Mucosa of stomach (tissue), 1 donor: ENCODE data around the gene ZNF516.

Experiments
- H3K27me3 ChIP-seq: one replicate; pipeline ENCODE4 v1.7.0; 2013; ENCODE audit warnings: mild to moderate bottlenecking, low read length; ENCODE audit not compliant: control insufficient read depth, insufficient read depth
- H3K36me3 ChIP-seq: one replicate; pipeline ENCODE4 v1.7.0; 2013; ENCODE audit warnings: low read length; ENCODE audit not compliant: control insufficient read depth, insufficient read depth
- H3K4me1 ChIP-seq: one replicate; pipeline ENCODE4 v1.7.0; 2013; ENCODE audit warnings: mild to moderate bottlenecking, low read length; ENCODE audit not compliant: control insufficient read depth, insufficient read depth
- H3K4me3 ChIP-seq: one replicate; pipeline ENCODE4 v1.7.0; 2013; ENCODE audit warnings: low read length
- H3K9ac ChIP-seq: one replicate; pipeline ENCODE4 v1.7.0; 2013; ENCODE audit warnings: mild to moderate bottlenecking, low read length, moderate library complexity
- H3K9me3 ChIP-seq: one replicate; pipeline ENCODE4 v1.7.0; 2013; ENCODE audit warnings: mild to moderate bottlenecking, low read length, moderate library complexity; ENCODE audit not compliant: control insufficient read depth
- donor health status: Pancreatic carcinoma.

Gene ZNF516

DNA sequence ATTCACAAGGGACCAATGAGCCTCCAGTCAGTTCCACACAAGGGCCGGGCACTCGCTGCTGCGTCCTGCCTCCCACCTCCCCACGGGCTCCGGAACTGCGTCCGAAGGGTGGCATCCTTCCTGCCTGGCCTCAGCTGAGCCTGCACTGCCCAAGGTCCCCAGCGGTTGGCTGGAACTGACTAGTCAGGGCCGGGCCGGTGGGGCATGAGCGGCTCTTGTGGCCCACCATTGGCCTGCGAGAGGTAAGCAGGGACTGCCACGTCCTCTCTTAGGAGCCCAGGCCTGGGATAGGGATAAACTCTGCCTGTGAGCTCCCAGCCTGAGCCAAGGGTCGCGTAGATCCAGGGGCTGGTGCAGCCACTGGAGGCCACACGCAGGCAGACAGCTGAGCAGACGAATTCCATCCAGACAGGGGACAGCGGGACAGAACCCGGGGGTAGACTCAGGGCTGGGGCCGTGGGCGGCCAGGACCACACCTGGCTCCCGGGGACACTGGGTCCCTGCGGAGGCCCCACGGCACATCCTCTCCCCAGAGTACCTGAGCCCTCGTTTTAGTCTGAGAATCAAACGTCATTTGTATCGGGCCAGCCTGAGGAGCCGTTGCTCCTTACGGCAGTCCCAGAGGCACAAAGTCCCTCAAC lies 148.4 kb downstream of the ZNF516 start:
- H3K9me3 ChIP-seq: no peaks in the 10 kb centered on the region
- H3K4me1 ChIP-seq: peaks cover 13% of the 10 kb centered on the region
- H3K27me3 ChIP-seq: peaks cover 5% of the 10 kb centered on the region
- no peak overlapping the region for H3K4me3 ChIP-seq
- H3K36me3 ChIP-seq: no peaks in the 10 kb centered on the region
- no peak overlapping the region for H3K9ac ChIP-seq

- H3K9ac ChIP-seq: no peak overlapping the region
- peaks cover 13% of the 10 kb centered on the region for H3K4me1 ChIP-seq
- peaks cover 5% of the 10 kb centered on the region for H3K27me3 ChIP-seq
- no peak overlapping the region for H3K4me3 ChIP-seq
- H3K9me3 ChIP-seq: no peaks in the 10 kb centered on the region
- H3K36me3 ChIP-seq: no peaks in the 10 kb centered on the region
Observed at GRCh38 chr18:76345901-76346300, 149.1 kb downstream of the ZNF516 start.

DNA sequence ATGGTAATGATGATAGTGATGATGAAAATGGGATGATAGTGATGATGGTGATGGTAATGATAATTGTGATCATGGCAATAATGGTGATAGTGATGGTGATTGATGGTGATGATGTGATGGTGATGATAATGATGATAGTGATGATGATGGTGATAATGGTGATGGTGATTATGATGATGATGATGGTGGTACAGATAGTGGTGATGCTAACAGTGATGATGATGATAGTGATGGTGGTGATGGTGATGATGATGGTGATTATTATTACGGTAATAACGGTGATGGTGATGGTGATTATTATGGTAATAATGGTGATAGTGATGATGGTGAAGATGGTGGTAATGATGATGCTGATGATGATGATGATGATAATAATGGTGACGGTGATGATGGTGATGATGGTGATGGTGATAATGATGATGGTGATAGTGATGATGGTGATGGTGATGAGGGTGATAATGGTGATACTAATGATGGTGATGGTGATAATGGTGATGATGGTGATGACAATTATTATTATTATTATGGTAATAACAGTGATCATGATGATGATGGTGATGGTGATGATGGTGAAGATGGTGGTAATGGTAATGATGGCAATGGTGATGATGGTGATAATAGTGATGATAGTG lies 151.0 kb downstream of the ZNF516 start:
- Histone ChIP-seq H3K27me3 (peaks cover 5% of the 10 kb centered on the region), H3K36me3 (no peaks in the 10 kb centered on the region), H3K9me3 (no peaks in the 10 kb centered on the region), H3K9ac (no peak overlapping the region), H3K4me1 (peaks cover 13% of the 10 kb centered on the region), H3K4me3 (no peak overlapping the region)

DNA sequence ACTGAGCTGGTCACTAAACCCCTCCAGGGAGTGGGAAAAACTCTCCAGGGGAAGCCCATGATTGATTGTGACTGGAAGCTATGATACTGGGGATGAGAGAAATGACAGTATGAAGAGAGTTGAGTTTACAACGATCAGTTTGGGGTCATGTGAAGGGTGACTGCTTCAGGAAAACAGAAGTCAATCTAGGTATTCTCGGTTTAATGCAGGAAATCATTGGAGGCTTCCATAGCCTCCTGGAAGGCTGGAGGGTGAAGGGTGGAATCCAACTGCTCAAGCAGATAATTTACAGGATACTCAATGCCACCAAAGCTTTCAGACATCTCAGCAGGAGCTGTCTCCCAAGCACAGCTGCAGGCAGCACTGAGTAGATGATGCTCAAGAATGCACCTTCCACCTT lies 154.6 kb downstream of the ZNF516 start:
- Histone ChIP-seq H3K4me1 (no peaks in the 10 kb centered on the region), H3K9ac (no peak overlapping the region), H3K9me3 (no peaks in the 10 kb centered on the region), H3K36me3 (no peaks in the 10 kb centered on the region), H3K27me3 (no peaks in the 10 kb centered on the region), H3K4me3 (no peak overlapping the region)

GRCh38 chr18:76339246-76339620 lies 155.8 kb downstream of the ZNF516 start:
- no peak overlapping the region for H3K4me3 ChIP-seq
- no peaks in the 10 kb centered on the region for H3K36me3 ChIP-seq
- H3K9me3 ChIP-seq: no peaks in the 10 kb centered on the region
- H3K9ac ChIP-seq: no peak overlapping the region
- no peaks in the 10 kb centered on the region for H3K27me3 ChIP-seq
- H3K4me1 ChIP-seq: no peaks in the 10 kb centered on the region

DNA sequence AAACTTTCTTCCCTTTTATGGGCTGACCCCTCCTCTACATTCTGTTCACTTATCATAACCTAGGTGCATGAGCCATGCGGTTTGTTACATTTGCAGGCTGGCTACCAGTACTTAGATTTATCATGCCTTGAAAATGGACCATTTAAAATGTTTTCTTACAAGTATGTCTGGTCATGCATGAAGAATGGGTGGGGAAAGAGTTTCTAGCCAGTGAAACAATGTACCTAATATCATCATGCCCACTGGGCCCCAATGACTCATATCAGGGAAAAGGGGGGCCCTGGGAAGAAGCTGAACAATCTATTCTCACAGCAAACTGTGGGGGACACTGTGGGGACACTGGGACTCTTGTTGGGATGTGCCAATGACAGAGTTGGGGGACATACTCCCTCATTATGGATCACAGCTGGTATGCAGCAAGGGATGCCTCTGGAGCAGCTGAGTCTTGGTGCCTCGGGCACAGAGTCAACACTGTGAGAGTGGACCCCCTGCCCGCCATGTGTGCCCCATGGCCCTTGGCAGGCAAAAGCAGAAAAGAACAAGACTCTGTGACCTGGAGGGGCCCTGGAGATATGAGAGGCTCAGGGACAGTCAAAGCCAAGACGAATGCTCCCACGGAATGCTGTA lies 156.3 kb downstream of the ZNF516 start:
- no peaks in the 10 kb centered on the region for H3K9me3 ChIP-seq
- H3K9ac ChIP-seq: no peak overlapping the region
- H3K4me3 ChIP-seq: no peak overlapping the region
- H3K36me3 ChIP-seq: no peaks in the 10 kb centered on the region
- no peaks in the 10 kb centered on the region for H3K27me3 ChIP-seq
- no peaks in the 10 kb centered on the region for H3K4me1 ChIP-seq

GRCh38 chr18:76338088-76338487 lies 157.0 kb downstream of the ZNF516 start:
- H3K27me3 ChIP-seq: no peaks in the 10 kb centered on the region
- H3K4me1 ChIP-seq: no peaks in the 10 kb centered on the region
- no peaks in the 10 kb centered on the region for H3K36me3 ChIP-seq
- no peak overlapping the region for H3K4me3 ChIP-seq
- no peaks in the 10 kb centered on the region for H3K9me3 ChIP-seq
- no peak overlapping the region for H3K9ac ChIP-seq

DNA sequence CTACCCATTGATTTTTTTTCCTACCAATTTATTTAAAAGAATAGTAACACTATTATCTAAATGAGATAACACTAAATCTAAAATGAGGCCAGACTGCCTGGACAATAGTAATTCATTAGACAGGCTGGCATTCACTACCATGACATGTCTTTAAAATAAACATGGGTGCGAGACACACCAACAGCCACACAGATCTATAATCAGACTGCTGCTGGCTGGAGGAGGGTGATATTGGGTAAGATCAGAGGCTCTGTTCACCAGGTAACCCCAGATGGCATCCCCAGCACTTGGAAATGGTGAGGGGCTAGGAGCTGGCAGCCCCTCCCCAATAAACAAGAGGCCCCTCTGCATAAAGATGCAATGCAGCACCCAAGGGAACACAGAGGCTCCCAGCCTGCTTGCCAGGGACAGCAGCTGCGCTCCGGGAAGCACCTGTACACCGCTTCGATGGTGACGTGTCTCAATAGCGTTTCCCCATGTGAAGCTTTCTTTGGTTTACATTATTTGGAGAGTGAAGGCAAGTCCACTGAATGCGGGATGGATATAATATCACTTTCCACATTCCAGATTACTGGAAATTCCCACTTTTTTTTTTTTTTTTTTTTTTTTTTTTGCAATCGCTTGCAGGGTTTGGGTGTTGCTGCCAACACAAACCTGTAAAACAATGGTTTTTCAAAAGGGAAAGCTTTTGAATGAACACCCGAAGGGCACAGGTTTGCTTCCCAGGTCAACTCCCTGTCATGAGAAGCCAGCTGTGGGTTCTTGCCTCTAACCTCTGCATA lies 159.0 kb downstream of the ZNF516 start:
- H3K4me3 ChIP-seq: no peak overlapping the region
- no peaks in the 10 kb centered on the region for H3K36me3 ChIP-seq
- H3K4me1 ChIP-seq: no peaks in the 10 kb centered on the region
- H3K27me3 ChIP-seq: no peaks in the 10 kb centered on the region
- no peaks in the 10 kb centered on the region for H3K9me3 ChIP-seq
- no peak overlapping the region for H3K9ac ChIP-seq

DNA sequence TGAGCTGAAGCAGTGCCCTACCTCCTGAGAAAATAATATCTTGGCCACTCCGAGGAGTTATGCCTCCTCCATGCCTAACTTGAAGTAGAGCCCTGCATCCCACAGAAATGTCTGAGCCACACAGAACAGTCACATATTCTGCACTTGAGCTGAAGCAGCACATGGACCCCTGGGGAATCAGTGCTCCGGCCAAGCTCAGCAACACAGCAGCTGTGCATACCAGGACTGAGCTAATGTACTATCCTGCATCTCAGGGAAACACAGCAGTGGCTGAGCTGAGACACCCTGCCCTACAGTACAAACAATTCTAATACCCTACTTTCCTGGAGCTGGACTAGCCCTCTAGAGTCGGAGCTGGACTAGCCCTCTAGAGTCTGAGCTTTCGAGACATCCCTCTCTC lies 166.9 kb downstream of the ZNF516 start:
- H3K27me3 ChIP-seq: no peaks in the 10 kb centered on the region
- H3K36me3 ChIP-seq: no peaks in the 10 kb centered on the region
- H3K9ac ChIP-seq: no peak overlapping the region
- no peak overlapping the region for H3K4me3 ChIP-seq
- no peaks in the 10 kb centered on the region for H3K4me1 ChIP-seq
- H3K9me3 ChIP-seq: no peaks in the 10 kb centered on the region

DNA sequence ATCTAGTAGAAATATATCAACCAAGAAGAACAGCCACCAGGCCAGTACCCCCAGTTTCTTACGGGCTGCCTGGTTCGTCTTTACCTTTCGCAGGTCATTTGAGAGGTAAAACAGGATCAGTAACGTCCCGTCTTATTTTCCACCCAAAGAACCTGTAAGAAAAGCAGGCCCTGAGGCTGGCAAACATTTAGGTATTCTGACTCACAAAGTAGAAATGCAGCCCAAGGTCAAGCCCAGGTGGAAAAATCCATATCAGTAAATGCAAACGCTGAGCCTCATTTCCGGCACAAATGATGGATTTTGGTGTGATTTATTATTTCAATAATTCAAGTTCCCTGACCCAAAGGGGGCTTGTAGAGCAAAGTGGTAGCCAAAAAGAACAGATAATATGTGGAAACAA lies 171.2 kb downstream of the ZNF516 start:
- H3K4me3 ChIP-seq: no peak overlapping the region
- no peaks in the 10 kb centered on the region for H3K9me3 ChIP-seq
- no peaks in the 10 kb centered on the region for H3K36me3 ChIP-seq
- H3K27me3 ChIP-seq: no peaks in the 10 kb centered on the region
- H3K4me1 ChIP-seq: no peaks in the 10 kb centered on the region
- H3K9ac ChIP-seq: no peak overlapping the region

DNA sequence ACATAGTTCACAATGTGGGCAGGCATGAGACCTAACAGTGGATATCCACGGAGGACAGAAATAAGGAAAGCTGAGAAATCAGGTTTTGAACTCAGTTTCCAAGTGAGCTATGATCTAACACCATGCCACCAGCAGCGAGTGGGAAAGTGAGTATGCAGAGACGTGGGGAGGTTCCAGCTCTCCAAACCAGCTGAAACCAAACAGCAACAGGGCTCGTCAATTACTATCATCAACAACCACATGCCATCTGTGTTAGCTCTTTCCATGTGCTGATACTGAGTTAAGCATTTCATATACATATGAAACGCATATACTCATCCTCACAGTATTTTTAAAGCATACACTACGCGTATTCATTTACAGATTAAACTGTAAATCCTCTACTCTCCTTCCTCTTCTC lies 172.4 kb downstream of the ZNF516 start:
- H3K9me3 ChIP-seq: no peaks in the 10 kb centered on the region
- H3K27me3 ChIP-seq: no peaks in the 10 kb centered on the region
- H3K4me1 ChIP-seq: no peaks in the 10 kb centered on the region
- no peak overlapping the region for H3K4me3 ChIP-seq
- no peaks in the 10 kb centered on the region for H3K36me3 ChIP-seq
- no peak overlapping the region for H3K9ac ChIP-seq

- Histone ChIP-seq H3K4me3 (no peak overlapping the region), H3K36me3 (no peaks in the 10 kb centered on the region), H3K9me3 (no peaks in the 10 kb centered on the region), H3K4me1 (no peaks in the 10 kb centered on the region), H3K9ac (no peak overlapping the region), H3K27me3 (no peaks in the 10 kb centered on the region)
Observed at GRCh38 chr18:76319366-76319765, 175.7 kb downstream of the ZNF516 start.
